H1 (cell line): ENCODE measurements around the gene UNC80. TPM values are rescaled to one million over a fixed set of nuclear protein-coding genes. Genes with fewer than 3 reads are reported as not detected.

ENCODE experiments used
- CTCF ChIA-PET: fragments of 300-600 bp; sonication (Branson Sonifier 250); formaldehyde crosslinking; loops from one replicate; lab custom pipeline; 2021; ENCODE audit not compliant: partially characterized antibody; lab: Charles Lee
- POLR2A ChIA-PET: fragments of 300-600 bp; sonication (Branson Sonifier 250); formaldehyde crosslinking; loops from one replicate; lab custom pipeline; 2021; ENCODE audit warnings: inconsistent platforms; ENCODE audit not compliant: partially characterized antibody; lab: Charles Lee
- DNase-seq, 2 experiments: peaks; one replicate each; pipeline versions ENCODE4 v3.0.0 to v3.0.0-alpha.2; 2010 to 2022; ENCODE audit warnings: low spot score in 2 of 2, low read depth in 1 of 2, mixed read lengths in 1 of 2
- FAIRE-seq: peaks from 2 replicates; lab custom pipeline; 2011; peaks lifted over from hg19 to GRCh38; lab: Jason Lieb, UNC
- H2AFZ ChIP-seq: 2 replicates; pipeline ENCODE4 v1.8.1; 2012; ENCODE audit warnings: low read length, inconsistent platforms
- H2AK5ac ChIP-seq: 2 replicates; pipeline ENCODE4 v1.6.1; 2013; ENCODE audit warnings: low read depth, low read length
- H2BK120ac ChIP-seq: replicated peaks from 2 replicates; pipeline ENCODE3; 2013; ENCODE audit warnings: low read depth, low read length, inconsistent platforms
- H2BK12ac ChIP-seq: 2 replicates; pipeline ENCODE4 v1.6.1; 2013; ENCODE audit warnings: low read depth, low read length
- H2BK15ac ChIP-seq: 2 replicates; pipeline ENCODE4 v1.6.1; 2013; ENCODE audit warnings: low read length
- H2BK20ac ChIP-seq: 2 replicates; pipeline ENCODE4 v1.6.1; 2013; ENCODE audit warnings: low read length
- H2BK5ac ChIP-seq: 2 replicates; pipeline ENCODE4 v1.6.1; 2013; ENCODE audit warnings: low read depth, low read length
- H3K14ac ChIP-seq: 2 replicates; pipeline ENCODE4 v1.6.1; 2013; ENCODE audit warnings: inconsistent platforms; ENCODE audit not compliant: insufficient read length
- H3K18ac ChIP-seq: 2 replicates; pipeline ENCODE4 v1.6.1; 2013; ENCODE audit warnings: low read length; ENCODE audit errors: extremely low read depth
- H3K23ac ChIP-seq: 2 replicates; pipeline ENCODE4 v1.6.1; 2013; ENCODE audit warnings: inconsistent platforms; ENCODE audit not compliant: insufficient read length
- H3K23me2 ChIP-seq: 2 replicates; pipeline ENCODE4 v1.6.1; 2013; ENCODE audit warnings: low read depth, low read length
- H3K27ac ChIP-seq: 2 replicates; pipeline ENCODE4 v1.6.1; 2011; ENCODE audit warnings: low read depth, low read length, inconsistent platforms
- H3K27me3 ChIP-seq, 4 experiments: replicated peaks in 1 of 4; 1 replicate in 1 of 4; 2 replicates in 3 of 4; pipeline versions ENCODE4 v1.6.1 to v1.8.1; 2011 to 2013; ENCODE audit warnings: low read length in 3 of 4, mild to moderate bottlenecking in 3 of 4, inconsistent platforms in 2 of 4, mixed read lengths in 2 of 4, moderate library complexity in 1 of 4; ENCODE audit not compliant: control insufficient read depth in 3 of 4, insufficient read depth in 3 of 4; ENCODE audit errors: extremely low read depth in 1 of 4
- H3K36me3 ChIP-seq, 4 experiments: 2 replicates each; pipeline versions ENCODE4 v1.6.1 to v1.8.1; 2011 to 2013; ENCODE audit warnings: mild to moderate bottlenecking in 4 of 4, low read length in 3 of 4, moderate library complexity in 2 of 4, control low read depth in 1 of 4, inconsistent platforms in 1 of 4; ENCODE audit not compliant: insufficient read depth in 4 of 4, control insufficient read depth in 2 of 4
- H3K4ac ChIP-seq: replicated peaks from 2 replicates; pipeline ENCODE3; 2013; ENCODE audit warnings: low read length, low read depth, mixed read lengths, inconsistent platforms; ENCODE audit not compliant: insufficient read length
- H3K4me1 ChIP-seq, 4 experiments: replicated peaks in 1 of 4; 1 replicate in 1 of 4; 2 replicates in 3 of 4; pipeline versions ENCODE4 v1.6.1 to v1.8.1; 2011 to 2013; ENCODE audit warnings: low read length in 3 of 4, inconsistent platforms in 2 of 4, mixed read lengths in 1 of 4; ENCODE audit not compliant: insufficient read depth in 4 of 4, control insufficient read depth in 3 of 4
- H3K4me2 ChIP-seq, 2 experiments: 2 replicates each; pipeline versions ENCODE4 v1.6.1 to v1.8.1; 2011 to 2013; ENCODE audit warnings: low read depth in 2 of 2, low read length in 2 of 2, control low read depth in 1 of 2, inconsistent platforms in 1 of 2, mild to moderate bottlenecking in 1 of 2; ENCODE audit not compliant: insufficient read depth in 1 of 2
- H3K4me3 ChIP-seq, 4 experiments: fragments of 200-600, 300-600 bp in 1 of 4; sonication (generic), shearing (Covaris generic), sonication (Bioruptor Twin) in 1 of 4; 2 replicates each; pipeline versions ENCODE4 v1.5.1 to v1.8.1; 2011 to 2016; ENCODE audit warnings: low read length in 4 of 4, low read depth in 3 of 4, control low read depth in 2 of 4, inconsistent platforms in 2 of 4, mild to moderate bottlenecking in 2 of 4, mixed read lengths in 1 of 4, moderate library complexity in 1 of 4; ENCODE audit not compliant: insufficient read depth in 2 of 4; ENCODE audit errors: extremely low read depth in 1 of 4
- H3K56ac ChIP-seq: replicated peaks from 2 replicates; pipeline ENCODE3; 2013; ENCODE audit warnings: low read depth, mild to moderate bottlenecking, mixed read lengths, low read length, inconsistent platforms; ENCODE audit not compliant: insufficient read length
- H3K79me1 ChIP-seq: 2 replicates; pipeline ENCODE4 v1.6.1; 2013; ENCODE audit warnings: low read depth, low read length, control low read depth
- H3K79me2 ChIP-seq, 2 experiments: 2 replicates each; pipeline versions ENCODE4 v1.6.1 to v1.8.1; 2012 to 2013; ENCODE audit warnings: low read length in 2 of 2, mild to moderate bottlenecking in 2 of 2, inconsistent platforms in 1 of 2; ENCODE audit not compliant: insufficient read depth in 2 of 2, control insufficient read depth in 1 of 2
- H3K9ac ChIP-seq, 4 experiments: replicated peaks in 1 of 4; 1 replicate in 1 of 4; 2 replicates in 3 of 4; pipeline versions ENCODE4 v1.6.1 to v1.8.1; 2011 to 2013; ENCODE audit warnings: low read depth in 3 of 4, low read length in 3 of 4, control low read depth in 2 of 4, mild to moderate bottlenecking in 2 of 4, moderate library complexity in 2 of 4, inconsistent platforms in 1 of 4; ENCODE audit errors: extremely low read depth in 1 of 4
- H3K9me3 ChIP-seq, 2 experiments: 2 replicates each; pipeline versions ENCODE4 v1.6.1 to v1.8.1; 2012 to 2013; ENCODE audit warnings: mild to moderate bottlenecking in 2 of 2, moderate library complexity in 2 of 2, control low read depth in 1 of 2, inconsistent platforms in 1 of 2, low read depth in 1 of 2, low read length in 1 of 2, mixed read lengths in 1 of 2; ENCODE audit not compliant: insufficient read depth in 2 of 2
- H4K20me1 ChIP-seq, 2 experiments: replicated peaks in 1 of 2; 2 replicates each; pipeline versions ENCODE3 to v1.8.1; 2011 to 2013; ENCODE audit warnings: inconsistent platforms in 2 of 2, low read length in 2 of 2, mild to moderate bottlenecking in 1 of 2; ENCODE audit not compliant: insufficient read depth in 2 of 2, control insufficient read depth in 1 of 2
- H4K5ac ChIP-seq: 2 replicates; pipeline ENCODE4 v1.6.1; 2013; ENCODE audit warnings: low read length, low read depth, mixed read lengths, inconsistent platforms; ENCODE audit not compliant: insufficient read length
- H4K8ac ChIP-seq: 2 replicates; pipeline ENCODE4 v1.8.0; 2013; ENCODE audit warnings: mild to moderate bottlenecking, moderate library complexity, low read length, inconsistent platforms; ENCODE audit not compliant: insufficient read depth; ENCODE audit errors: extremely low read depth
- H4K91ac ChIP-seq: replicated peaks from 2 replicates; pipeline ENCODE3; 2013; ENCODE audit warnings: low read length, mixed read lengths, inconsistent platforms; ENCODE audit not compliant: insufficient read length
- ASH2L ChIP-seq: fragments of 200-600, 300-600 bp; sonication (generic); IDR thresholded peaks from one replicate; pipeline ENCODE4 v1.7.1; 2017; ENCODE audit warnings: low read length
- BCL11A ChIP-seq, 2 experiments: IDR thresholded peaks; one replicate each; pipeline ENCODE4 v1.6.1; 2011; ENCODE audit warnings: low read depth in 2 of 2, low read length in 2 of 2, mild to moderate bottlenecking in 2 of 2
- CBX8 ChIP-seq: fragments of 300-800, 300-1000 bp; sonication (generic); IDR thresholded peaks from 2 replicates; pipeline ENCODE4 v1.7.1; 2016; ENCODE audit warnings: low read depth, low read length, borderline replicate concordance
- CHD2 ChIP-seq: IDR thresholded peaks from 2 replicates; pipeline ENCODE4 v1.6.1; 2012; ENCODE audit warnings: low read length, improper control_type of control experiment
- EP300 ChIP-seq, 2 experiments: IDR thresholded peaks; 1 replicate in 1 of 2; 2 replicates in 1 of 2; pipeline ENCODE4 v1.6.1; 2011 to 2012; ENCODE audit warnings: low read depth in 2 of 2, low read length in 2 of 2, mild to moderate bottlenecking in 2 of 2, borderline replicate concordance in 1 of 2, inconsistent platforms in 1 of 2, moderate library complexity in 1 of 2
- FOSL1 ChIP-seq: IDR thresholded peaks from 2 replicates; pipeline ENCODE4 v1.6.1; 2011; ENCODE audit warnings: mild to moderate bottlenecking, low read depth, low read length, moderate library complexity; ENCODE audit not compliant: insufficient read depth
- JUN ChIP-seq: IDR thresholded peaks from 2 replicates; pipeline ENCODE4 v1.6.1; 2011; ENCODE audit warnings: low read depth, mild to moderate bottlenecking, improper control_type of control experiment, low read length
- JUND ChIP-seq: IDR thresholded peaks from 2 replicates; pipeline ENCODE4 v1.6.1; 2011; ENCODE audit warnings: mild to moderate bottlenecking, improper control_type of control experiment, low read length
- RFX5 ChIP-seq: IDR thresholded peaks from 2 replicates; pipeline ENCODE4 v1.6.1; 2011; ENCODE audit warnings: low read depth, low read length, improper control_type of control experiment, borderline replicate concordance
- RXRA ChIP-seq: IDR thresholded peaks from 2 replicates; pipeline ENCODE4 v1.6.1; 2011; ENCODE audit warnings: low read depth, mild to moderate bottlenecking, low read length, moderate library complexity; ENCODE audit not compliant: insufficient read depth
- SIRT6 ChIP-seq: IDR thresholded peaks from one replicate; pipeline ENCODE4 v1.7.1; 2012; ENCODE audit warnings: low read length, inconsistent platforms
- SP1 ChIP-seq: IDR thresholded peaks from 2 replicates; pipeline ENCODE4 v1.6.1; 2011; ENCODE audit warnings: low read depth, low read length
- TBP ChIP-seq: IDR thresholded peaks from 2 replicates; pipeline ENCODE4 v1.6.1; 2011; ENCODE audit warnings: low read depth, low read length, improper control_type of control experiment
- USF2 ChIP-seq: IDR thresholded peaks from 2 replicates; pipeline ENCODE4 v1.6.1; 2011; ENCODE audit warnings: low read length, improper control_type of control experiment
- WGBS, 2 experiments: shearing (Covaris generic) in 1 of 2; methylation state at CpG; one replicate each; pipeline versions ENCODE4 v1.1.6 to v1.1.7; 2013 to 2015; ENCODE audit warnings: low lambda C conversion rate in 2 of 2, mixed read lengths in 2 of 2, inconsistent platforms in 1 of 2, low coverage in 1 of 2, missing lambda C conversion rate in 1 of 2; ENCODE audit not compliant: insufficient replicate concordance in 2 of 2, insufficient coverage in 1 of 2, insufficient read length in 1 of 2; ENCODE audit errors: extremely low coverage in 1 of 2, missing lambda C conversion rate in 1 of 2; 5-methylcytosine and 5-hydroxymethylcytosine counted together
- polyA plus RNA-seq, 7 experiments: library from polyadenylated mRNA; depleted of rRNA in 3 of 7; stranded (reverse) in 5 of 7; unstranded in 2 of 7; fragments of >200 nt in 5 of 7; fragments of 200-250 nt in 2 of 7; gene quantifications; 1 replicate in 5 of 7; 2 replicates in 1 of 7; 4 replicates in 1 of 7; pipeline versions ENCODE4 v1.2.1 to v1.2.3, GENCODE V29; 2011 to 2013; ENCODE audit warnings: missing spikeins in 2 of 7, mixed read lengths in 2 of 7
- total RNA-seq: library from RNA; stranded (reverse); fragmentation: NEBNext Ultra II Directional; extraction: Animal tissue kit (Norgen Biotek cat#: 25700); gene quantifications from 2 replicates; pipeline ENCODE4 v1.2.1, GENCODE V29; 2021

The UNC80 gene
- total and polyA plus RNA-seq, 2 of the 8 experiments (the other 6 are each of a cell fraction or from before 2014, with no cell fraction given) = 0.53 to 0.56 TPM

GRCh38 chr2:209767316-209767715 is 4.3 kb upstream of the UNC80 start:
- FAIRE-seq (no peak), DNase-seq (no peak)
- Histone ChIP-seq H3K36me3 (no peaks in the 10 kb centered on the region), H2BK15ac (no peak overlapping the region), H3K4ac (no peak overlapping the region), H3K27me3 (peaks cover 5 to 57% (median 27%) of the 10 kb centered on the region in 4 experiments), H2BK120ac (no peak overlapping the region), H3K56ac (no peak overlapping the region), H3K9ac (no peak overlapping the region), H4K20me1 (no peaks in the 10 kb centered on the region), H3K79me2 (no peaks in the 10 kb centered on the region), H2BK12ac (no peak overlapping the region), H3K23me2 (peaks cover 3% of the 10 kb centered on the region; the same call in 1 of the 2 replicates), H3K9me3 (no peaks in the 10 kb centered on the region), H3K4me1 (peaks cover 0 to 2% (median 0%) of the 10 kb centered on the region in 4 experiments; a peak in 3 of 7 replicates), H3K4me2 (no peak overlapping the region), H4K8ac (no peak overlapping the region), H4K5ac (no peak overlapping the region), H3K79me1 (no peaks in the 10 kb centered on the region), H4K91ac (no peak overlapping the region), H2AFZ (no peak overlapping the region), H3K23ac (no peak overlapping the region), H3K14ac (no peak overlapping the region), H3K27ac (no peak overlapping the region), H2AK5ac (no peak overlapping the region), H2BK20ac (no peak overlapping the region), H3K18ac (no peak overlapping the region), H2BK5ac (no peak overlapping the region), H3K4me3 (no peak overlapping the region)
- 67% methylated on average over 2 of the region's 2 CpGs; no CpG with 5 or more reads in 1 of the 2 experiments for WGBS, 2 experiments
- ChIA-PET CTCF (no interaction called here), POLR2A (no interaction called here)
- no peak for TF ChIP-seq BCL11A (IDR thresholded peaks at IDR 0.05; ENCODE audit: low read depth in 2 of 2, low read length in 2 of 2)
- no peak for TF ChIP-seq USF2
- no peak for TF ChIP-seq JUN
- TF ChIP-seq JUND = no peak
- no peak for TF ChIP-seq FOSL1
- TF ChIP-seq EP300 (IDR thresholded peaks at IDR 0.05; ENCODE audit: borderline replicate concordance in 1 of 2, low read depth in 2 of 2, low read length in 2 of 2) = no peak
- TF ChIP-seq ASH2L = no peak
- TF ChIP-seq RFX5 = no peak
- TF ChIP-seq SIRT6 = no peak
- no peak for TF ChIP-seq RXRA
- no peak for TF ChIP-seq SP1
- no peak for TF ChIP-seq TBP
- no peak for TF ChIP-seq CBX8
- TF ChIP-seq CHD2 = no peak
